Uterine smooth muscle cell (primary cell): Measurements from ENCODE around the gene NUDT7. TPM values are rescaled to one million over a fixed set of nuclear protein-coding genes. Genes with fewer than 3 reads are reported as not detected.

Experiments used
- total RNA-seq: library from RNA; depleted of rRNA; stranded (reverse); fragments of >200 nt; gene quantifications from 2 replicates; pipeline ENCODE4 v1.2.3, GENCODE V29; 2014

Gene NUDT7
- 4.7 and 11.2 TPM in 2 replicates for total RNA-seq

DNA sequence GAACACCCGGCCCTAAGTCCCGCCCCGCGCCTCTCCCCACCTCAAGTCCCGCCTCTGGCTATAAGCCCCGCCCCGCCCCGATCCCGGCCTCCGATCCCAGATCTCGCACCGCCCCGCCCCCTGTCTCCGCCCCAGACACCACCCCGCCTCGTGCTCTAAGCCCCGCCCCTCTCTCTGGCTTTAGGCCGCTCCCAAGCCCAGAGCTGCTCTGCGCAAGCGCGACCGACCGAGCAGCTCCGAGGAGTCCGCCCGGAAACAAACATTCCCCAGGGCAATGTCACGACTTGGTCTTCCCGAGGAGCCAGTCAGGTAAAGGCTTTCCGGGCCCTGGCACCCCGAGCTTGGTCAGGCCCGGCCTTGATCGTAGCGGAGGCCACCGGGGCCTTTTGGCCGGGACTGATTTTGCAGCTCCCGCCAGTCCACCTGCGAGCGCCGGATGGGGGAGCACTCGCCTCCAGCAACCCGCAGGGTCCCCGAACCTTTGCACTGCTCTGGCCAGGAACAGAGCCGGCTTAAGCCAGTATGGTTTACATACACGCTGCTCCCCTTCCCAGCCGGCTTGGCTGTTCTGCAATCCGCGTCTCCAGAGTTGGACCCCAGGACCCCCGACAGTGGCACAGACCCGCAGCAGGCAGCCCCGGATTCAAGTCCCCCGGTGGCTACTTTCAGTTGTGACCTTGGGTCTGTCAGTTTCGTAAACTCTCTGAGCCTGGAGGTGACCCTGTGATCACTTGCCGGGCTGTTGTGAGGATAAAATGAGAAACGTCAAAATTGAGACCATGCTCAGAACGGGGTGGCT, at the start of gene NUDT7:
Gene NUDT7 (plus strand): TSS at position 206 of the 799 bp plus-strand sequence. CDS start 69 bp downstream, at position 275.

DNA sequence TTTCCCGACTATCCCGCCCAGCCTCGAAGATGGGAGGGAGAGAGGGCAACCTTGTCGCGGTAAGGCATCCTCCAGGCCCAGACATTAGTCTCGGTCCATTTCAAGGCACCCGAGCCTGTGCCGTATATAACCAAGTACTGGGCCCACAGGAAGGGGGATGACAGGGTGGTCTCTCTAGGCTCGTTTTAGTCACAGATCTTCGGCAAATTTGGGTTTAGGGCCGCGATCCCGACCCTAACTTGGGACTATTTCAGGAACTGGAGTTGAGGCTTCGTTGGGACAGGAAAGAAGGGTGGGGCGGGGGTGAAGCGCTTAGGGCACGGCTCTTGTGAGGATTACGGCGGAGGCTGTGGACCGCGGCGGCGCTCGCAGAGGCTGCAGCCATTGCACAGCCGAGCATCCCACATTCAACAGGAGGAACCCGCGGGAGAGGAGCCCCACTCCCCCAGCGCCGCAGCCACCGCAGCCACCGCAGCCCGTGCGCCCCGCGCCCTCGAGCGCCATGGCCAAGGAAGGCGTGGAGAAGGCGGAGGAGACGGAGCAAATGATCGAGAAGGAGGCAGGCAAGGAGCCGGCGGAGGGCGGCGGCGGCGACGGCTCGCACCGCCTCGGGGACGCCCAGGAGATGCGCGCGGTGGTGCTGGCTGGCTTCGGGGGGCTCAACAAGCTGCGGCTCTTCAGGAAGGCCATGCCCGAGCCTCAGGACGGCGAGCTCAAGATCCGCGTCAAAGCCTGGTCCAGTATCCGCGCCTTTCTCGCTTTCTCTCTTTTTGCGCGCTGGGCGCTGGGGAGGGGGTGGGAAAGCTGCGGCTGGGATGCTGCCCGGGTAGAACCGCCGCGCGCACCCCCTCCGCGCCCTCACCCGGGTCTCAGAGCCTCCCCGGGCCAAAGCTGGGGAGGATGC, 66.1 kb downstream of the NUDT7 start, which contains the start of gene VAT1L:
Gene VAT1L (plus strand): TSS at position 384 of the 904 bp plus-strand sequence. CDS start 119 bp downstream, at position 503.

Other genes starting within 250 kb of the NUDT7 start
- gene VAT1L, start 66.0 kb downstream of the NUDT7 start, total RNA-seq, result 18.7 TPM in 2 replicates